ENCODE data around the gene ADAMTS18. TPM values are rescaled to one million over a fixed set of nuclear protein-coding genes. Genes with fewer than 3 reads are reported as not detected.

ADAMTS18 gene
- total RNA-seq, 6 donors from 2014 or later = 0.13 TPM; not detected in 5

- no peak for DNase-seq
- 51 to 56% methylated on average over 5 of the region's 5 CpGs for WGBS, 2 donors
Observed at GRCh38 chr16:77457046-77457445, 22.2 kb upstream of the ADAMTS18 start.

GRCh38 chr16:77452243-77452642 lies 17.4 kb upstream of the ADAMTS18 start:
- ATAC-seq (ENCODE audit: low FRiP score in 2 of 2) = no peak
- H3K9me3 ChIP-seq = no peaks in the 10 kb centered on the region
- no peak overlapping the region for H3K4me3 ChIP-seq
- no peaks in the 10 kb centered on the region for H3K36me3 ChIP-seq
- TF ChIP-seq CTCF (IDR thresholded peaks at IDR 0.05) (no peak), EP300 (IDR thresholded peaks at IDR 0.05) (no peak), POLR2A (IDR thresholded peaks at IDR 0.05) (no peak), POLR2AphosphoS5 (IDR thresholded peaks at IDR 0.05) (no peak)
- WGBS, 2 donors = 98 to 100% methylated on average over 3 of the region's 3 CpGs
- no peak for DNase-seq
- H3K27me3 ChIP-seq = no peaks in the 10 kb centered on the region
- no peaks in the 10 kb centered on the region for H3K4me1 ChIP-seq
- no peak overlapping the region for H3K27ac ChIP-seq

More at GRCh38 chr16:77457046-77457445, 22.2 kb upstream of the ADAMTS18 start:
- Histone ChIP-seq H3K27me3 (no peaks in the 10 kb centered on the region), H3K27ac (no peak overlapping the region), H3K36me3 (no peaks in the 10 kb centered on the region), H3K9me3 (no peaks in the 10 kb centered on the region), H3K4me1 (no peaks in the 10 kb centered on the region), H3K4me3 (no peak overlapping the region)
- no peak for ATAC-seq (ENCODE audit: low FRiP score in 2 of 2)
- TF ChIP-seq POLR2A (IDR thresholded peaks at IDR 0.05) (no peak), CTCF (IDR thresholded peaks at IDR 0.05) (no peak), EP300 (IDR thresholded peaks at IDR 0.05) (no peak), POLR2AphosphoS5 (IDR thresholded peaks at IDR 0.05) (no peak)

- no peaks in the 10 kb centered on the region for H3K9me3 ChIP-seq
- WGBS, 2 donors = 46 to 61% methylated on average over 3 to 5 of the region's 5 CpGs
- H3K36me3 ChIP-seq = no peaks in the 10 kb centered on the region
- ATAC-seq (ENCODE audit: low FRiP score in 2 of 2) = no peak
- H3K4me1 ChIP-seq = no peaks in the 10 kb centered on the region
- no peak overlapping the region for H3K27ac ChIP-seq
- H3K27me3 ChIP-seq = no peaks in the 10 kb centered on the region
- H3K4me3 ChIP-seq = no peak overlapping the region
- TF ChIP-seq POLR2A (IDR thresholded peaks at IDR 0.05) (no peak), EP300 (IDR thresholded peaks at IDR 0.05) (no peak), POLR2AphosphoS5 (IDR thresholded peaks at IDR 0.05) (no peak), CTCF (IDR thresholded peaks at IDR 0.05) (no peak)
- no peak for DNase-seq
Observed at GRCh38 chr16:77450790-77451487, 16.1 kb upstream of the ADAMTS18 start.

- Histone ChIP-seq H3K9me3 (no peaks in the 10 kb centered on the region), H3K36me3 (no peaks in the 10 kb centered on the region), H3K4me1 (no peaks in the 10 kb centered on the region), H3K27me3 (no peaks in the 10 kb centered on the region), H3K4me3 (no peak overlapping the region), H3K27ac (no peak overlapping the region)
- TF ChIP-seq POLR2AphosphoS5 (IDR thresholded peaks at IDR 0.05) (no peak), CTCF (IDR thresholded peaks at IDR 0.05) (no peak), POLR2A (IDR thresholded peaks at IDR 0.05) (no peak), EP300 (IDR thresholded peaks at IDR 0.05) (no peak)
- no peak for ATAC-seq (ENCODE audit: low FRiP score in 2 of 2)
- DNase-seq = no peak
Observed at GRCh38 chr16:77449208-77449607, 14.4 kb upstream of the ADAMTS18 start.

GRCh38 chr16:77445324-77445723 lies 10.5 kb upstream of the ADAMTS18 start:
- H3K4me3 ChIP-seq = no peak overlapping the region
- WGBS, 2 donors = 79 to 81% methylated on average over 2 of the region's 2 CpGs
- ATAC-seq (ENCODE audit: low FRiP score in 2 of 2) = no peak
- no peaks in the 10 kb centered on the region for H3K36me3 ChIP-seq
- no peaks in the 10 kb centered on the region for H3K9me3 ChIP-seq
- H3K27me3 ChIP-seq = no peaks in the 10 kb centered on the region
- H3K27ac ChIP-seq = no peak overlapping the region
- no peak for DNase-seq
- no peaks in the 10 kb centered on the region for H3K4me1 ChIP-seq
- TF ChIP-seq POLR2AphosphoS5 (IDR thresholded peaks at IDR 0.05) (no peak), CTCF (IDR thresholded peaks at IDR 0.05) (no peak), EP300 (IDR thresholded peaks at IDR 0.05) (no peak), POLR2A (IDR thresholded peaks at IDR 0.05) (no peak)
